K562 (cell line): ENCODE data around the gene TADA2A. TPM values are rescaled to one million over a fixed set of nuclear protein-coding genes. Genes with fewer than 3 reads are reported as not detected.

Experiments
- ATAC-seq: fragments of 200-7000 bp; cut with Tn5 transposase; 3 replicates; pipeline ENCODE4 v1.9.1; 2020; ENCODE audit warnings: moderate library complexity
- BruUV-seq: library from RNA; stranded (reverse); fragments of 400-500 nt; replicated peaks from 2 replicates; lab custom pipeline; 2021; lab: Mats Ljungman, UMichigan
- CTCF ChIA-PET: fragments of 300-600 bp; formaldehyde crosslinking; extraction: SDS; loops from one replicate; lab custom pipeline; 2021; ENCODE audit warnings: low intra/inter-chr PET ratio; lab: Yijun Ruan, JAX
- POLR2A ChIA-PET: fragments of 300-600, 350-650 bp; sonication (Branson Sonifier 250); formaldehyde crosslinking; extraction: SDS; loops from one replicate; lab custom pipeline; 2021; ENCODE audit warnings: antibody characterized with exemption, inconsistent platforms; lab: Yijun Ruan, JAX
- DNase-seq, 4 experiments: peaks; one replicate each; pipeline versions ENCODE4 v3.0.0 to v3.0.0-alpha.2; 2011 to 2018; ENCODE audit warnings: low spot score in 3 of 4, mixed read lengths in 3 of 4; ENCODE audit errors: extremely low read depth in 1 of 4
- FAIRE-seq: peaks from 2 replicates; lab custom pipeline; 2011; peaks lifted over from hg19 to GRCh38; lab: Jason Lieb, UNC
- H2AFZ ChIP-seq: 2 replicates; pipeline ENCODE4 v1.6.0; 2011; ENCODE audit warnings: low read depth, low read length, control low read depth, inconsistent platforms
- H3K27ac ChIP-seq: fragments of 200-600 bp; 3 replicates; pipeline ENCODE4 v1.8.0; 2011; ENCODE audit warnings: low read depth, mild to moderate bottlenecking, control low read depth, inconsistent platforms, low read length, moderate library complexity, mixed read lengths; ENCODE audit errors: extremely low read depth
- H3K27me3 ChIP-seq, 2 experiments: fragments of 300-600 bp in 1 of 2; 2 replicates in 1 of 2; 3 replicates in 1 of 2; pipeline versions ENCODE4 v1.6.0 to v1.8.0; 2011; ENCODE audit warnings: inconsistent platforms in 2 of 2, low read length in 2 of 2, mild to moderate bottlenecking in 1 of 2, mixed read lengths in 1 of 2, moderate library complexity in 1 of 2; ENCODE audit not compliant: control insufficient read depth in 2 of 2, insufficient read depth in 2 of 2
- H3K36me3 ChIP-seq: fragments of 300-600 bp; 3 replicates; pipeline ENCODE4 v1.8.0; 2011; ENCODE audit warnings: mild to moderate bottlenecking, low read length, inconsistent platforms; ENCODE audit not compliant: control insufficient read depth, insufficient read depth
- H3K4me1 ChIP-seq, 2 experiments: fragments of 200-600 bp in 1 of 2; replicated peaks in 1 of 2; 2 replicates in 1 of 2; 3 replicates in 1 of 2; pipeline versions ENCODE4 v1.5.1 to v1.8.0; 2011; ENCODE audit warnings: inconsistent platforms in 2 of 2, low read length in 2 of 2, mild to moderate bottlenecking in 1 of 2, mixed read lengths in 1 of 2, moderate library complexity in 1 of 2; ENCODE audit not compliant: control insufficient read depth in 2 of 2, insufficient read depth in 2 of 2
- H3K4me2 ChIP-seq: 2 replicates; pipeline ENCODE4 v1.6.1; 2011; ENCODE audit warnings: low read length, control low read depth, inconsistent platforms, mixed read lengths; ENCODE audit not compliant: insufficient read depth
- H3K4me3 ChIP-seq: fragments of 200-600 bp; sonication (generic), shearing (Covaris generic); 2 replicates; pipeline ENCODE4 v1.5.1; 2016; ENCODE audit warnings: control low read depth, inconsistent platforms
- H3K79me2 ChIP-seq: fragments of 200-600 bp; 3 replicates; pipeline ENCODE4 v1.8.0; 2011; ENCODE audit warnings: low read length, inconsistent platforms; ENCODE audit not compliant: control insufficient read depth, insufficient read depth
- H3K9ac ChIP-seq, 2 experiments: 2 replicates each; pipeline versions ENCODE4 v1.6.0 to v1.6.1; 2011; ENCODE audit warnings: low read depth in 2 of 2, low read length in 2 of 2, control low read depth in 1 of 2, inconsistent platforms in 1 of 2, mild to moderate bottlenecking in 1 of 2, mixed read lengths in 1 of 2; ENCODE audit not compliant: insufficient read depth in 1 of 2
- H3K9me1 ChIP-seq: one replicate; pipeline ENCODE4 v1.6.0; 2011; ENCODE audit warnings: inconsistent platforms, mild to moderate bottlenecking, low read length, moderate library complexity; ENCODE audit not compliant: control insufficient read depth, insufficient read depth
- H3K9me3 ChIP-seq: replicated peaks from 2 replicates; pipeline ENCODE4 v1.5.1; 2011; ENCODE audit warnings: low read depth, low read length, inconsistent platforms; ENCODE audit not compliant: control insufficient read depth, insufficient read depth
- H4K20me1 ChIP-seq: replicated peaks from 2 replicates; pipeline ENCODE4 v1.6.1; 2011; ENCODE audit warnings: low read length, inconsistent platforms, mixed read lengths; ENCODE audit not compliant: control insufficient read depth, insufficient read depth
- CREM ChIP-seq: IDR thresholded peaks from 2 replicates; pipeline ENCODE4 v1.6.1; 2014; ENCODE audit warnings: antibody characterized with exemption, low read depth
- EWSR1 ChIP-seq: fragments of 450-650 bp; IDR thresholded peaks from 2 replicates; pipeline ENCODE4 v1.6.1; 2018; ENCODE audit warnings: borderline replicate concordance, mild to moderate bottlenecking, low read depth, moderate library complexity; ENCODE audit not compliant: partially characterized antibody
- HMGXB4 ChIP-seq: sonication (generic); formaldehyde crosslinking; IDR thresholded peaks from 2 replicates; pipeline ENCODE4 v1.8.1; 2023; ENCODE audit warnings: mild to moderate bottlenecking, missing genetic modification reagents
- KLF1 ChIP-seq: fragments of 450-650 bp; IDR thresholded peaks from 2 replicates; pipeline ENCODE4 v1.6.1; 2016; ENCODE audit warnings: missing genetic modification characterization, missing compliant biosample characterization
- MBD1 ChIP-seq: fragments of 250-450 bp; sonication (Bioruptor Pico); IDR thresholded peaks from 2 replicates; pipeline ENCODE4 v1.8.0; 2022; ENCODE audit warnings: inconsistent platforms
- PYGO2 ChIP-seq: fragments of 450-650 bp; IDR thresholded peaks from 2 replicates; pipeline ENCODE4 v1.6.1; 2016; ENCODE audit warnings: mild to moderate bottlenecking, missing genetic modification characterization, moderate library complexity, missing compliant biosample characterization
- SRSF1 ChIP-seq: fragments of 200-400 bp; formaldehyde crosslinking; IDR thresholded peaks from 2 replicates; pipeline ENCODE4 v1.6.1; 2017; ENCODE audit warnings: mild to moderate bottlenecking, low read depth, low read length, moderate library complexity
- SRSF7 ChIP-seq: fragments of 200-400 bp; formaldehyde crosslinking; optimal IDR thresholded peaks from 2 replicates; pipeline ENCODE3; 2017; ENCODE audit warnings: mild to moderate bottlenecking, low read depth, low read length
- SRSF9 ChIP-seq: fragments of 200-400 bp; formaldehyde crosslinking; IDR thresholded peaks from 2 replicates; pipeline ENCODE4 v1.6.1; 2017; ENCODE audit warnings: low read depth, low read length, borderline replicate concordance
- THAP12 ChIP-seq: fragments of 250-450 bp; sonication (Bioruptor Pico); IDR thresholded peaks from 2 replicates; pipeline ENCODE4 v1.9.0; 2021; ENCODE audit warnings: mild to moderate bottlenecking, inconsistent platforms
- ZNF217 ChIP-seq: sonication (generic); formaldehyde crosslinking; IDR thresholded peaks from 2 replicates; pipeline ENCODE4 v1.8.0; 2022; ENCODE audit warnings: mild to moderate bottlenecking, missing genetic modification reagents
- ZNF311 ChIP-seq: fragments of 250-450 bp; sonication (Bioruptor Pico); IDR thresholded peaks from 2 replicates; pipeline ENCODE4 v1.4.0; 2020; ENCODE audit warnings: mild to moderate bottlenecking, moderate library complexity
- ZNF780A ChIP-seq: fragments of 250-450 bp; sonication (Bioruptor Pico); IDR thresholded peaks from 2 replicates; pipeline ENCODE4 v1.5.0; 2021; ENCODE audit warnings: mild to moderate bottlenecking
- WGBS: fragments of 100-300 bp; shearing (Covaris generic); methylation state at CpG from one replicate; pipeline ENCODE4 v1.1.6; 2016; ENCODE audit warnings: low coverage, mixed read lengths; ENCODE audit not compliant: insufficient coverage; ENCODE audit errors: missing lambda C conversion rate; 5-methylcytosine and 5-hydroxymethylcytosine counted together
- in situ Hi-C: fragments of 300-500 bp; cut with MboI; formaldehyde crosslinking; loops from 4 replicates; pipeline ENCODE4 v1.15.0; 2018; ENCODE audit warnings: inconsistent platforms, mixed read lengths
- intact Hi-C: fragments of 100-400 bp; cut with micrococcal nuclease; formaldehyde crosslinking; loops from 2 replicates; pipeline ENCODE4 v1.14.2; 2022
- polyA plus RNA-seq, 8 experiments: library from polyadenylated mRNA; depleted of rRNA in 4 of 8; stranded (reverse) in 5 of 8; unstranded in 3 of 8; fragments of >200 nt; fragmentation: Nextera tagmentation in 2 of 8; fragmentation: Illumina TruSeq in 1 of 8; extraction: Ambion mirVana in 2 of 8; extraction: Trizol in 1 of 8; gene quantifications; 2 replicates each; pipeline versions ENCODE4 v1.2.1 to v1.2.3, GENCODE V29; 2011 to 2014; ENCODE audit warnings: inconsistent platforms in 1 of 8, missing spikeins in 1 of 8
- total RNA-seq, 7 experiments: library from RNA; depleted of rRNA in 6 of 7; stranded (reverse); fragments of >200 nt in 6 of 7; fragmentation: Illumina TruSeq in 2 of 7; extraction: Trizol in 2 of 7; gene quantifications; 2 replicates each; pipeline versions ENCODE4 v1.2.1 to v1.2.3, GENCODE V29; 2011 to 2021; ENCODE audit warnings: low replicate concordance in 1 of 7
- TF ChIP-seq, protein P1 (sequence below): fragments of 250-450 bp; sonication (Bioruptor Pico); IDR thresholded peaks from 2 replicates; pipeline ENCODE4 v1.4.0; 2020; ENCODE audit warnings: mild to moderate bottlenecking, moderate library complexity

The TADA2A gene
- total and polyA plus RNA-seq, 9 of the 15 experiments (the other 6 are each of a cell fraction or from before 2014, with no cell fraction given): 13.8 to 37.7 (median 25.0) TPM

DNA sequence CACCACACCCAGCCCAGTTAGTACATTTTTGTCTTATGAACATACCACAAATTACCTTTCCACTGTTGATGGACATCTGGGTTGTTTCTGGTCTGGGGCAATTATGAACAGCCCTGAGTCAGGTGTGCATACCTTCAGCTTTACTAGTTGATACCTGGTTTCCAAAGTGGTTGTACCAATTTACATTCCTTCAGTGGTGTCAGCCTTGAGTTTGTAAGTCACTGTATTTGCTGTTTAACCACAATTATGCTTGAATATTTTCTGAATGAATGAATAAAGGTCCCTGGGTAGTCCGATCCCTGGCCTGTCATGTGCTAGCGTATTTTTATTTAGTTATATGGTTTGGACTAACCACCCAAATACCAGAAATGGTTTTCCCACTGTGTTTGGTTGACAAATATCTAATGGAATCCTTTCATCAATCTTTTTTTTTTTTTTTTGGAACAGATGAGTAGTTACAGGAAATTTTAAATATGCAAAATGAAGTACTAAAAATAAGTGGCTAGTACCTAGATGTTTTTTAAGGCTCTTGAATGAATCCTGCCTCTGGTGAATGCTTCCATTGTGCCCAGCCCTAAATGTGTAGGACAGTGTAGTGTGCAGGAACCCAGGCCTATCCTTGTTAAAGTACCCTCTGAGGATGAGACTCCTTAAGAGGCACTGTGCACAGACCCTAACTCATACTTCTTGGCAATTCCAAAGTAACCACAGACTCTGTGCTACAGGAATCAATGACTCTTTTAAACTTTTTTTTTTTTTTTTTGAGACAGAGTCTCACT lies 86.8 kb downstream of the TADA2A start:
- ATAC-seq (no peak), DNase-seq (no peak), FAIRE-seq (no peak)
- Histone ChIP-seq H3K4me1 (peaks cover 3 to 24% of the 10 kb centered on the region in 2 experiments; a peak in 4 of 5 replicates), H3K27me3 (no peaks in the 10 kb centered on the region), H3K4me3 (no peak overlapping the region), H3K4me2 (no peak overlapping the region; the same call in 1 of the 2 replicates), H3K79me2 (peaks cover 77% of the 10 kb centered on the region), H3K9me3 (no peaks in the 10 kb centered on the region), H2AFZ (no peak overlapping the region), H3K27ac (no peak overlapping the region), H3K36me3 (no peaks in the 10 kb centered on the region), H3K9ac (no peak overlapping the region), H3K9me1 (no peaks in the 10 kb centered on the region), H4K20me1 (no peaks in the 10 kb centered on the region)
- in situ Hi-C loops (no loop called here), intact Hi-C loops (no loop called here)
- WGBS: 97% methylated on average over 2 of the region's 2 CpGs
- BruUV-seq: no TSS peak
- CTCF ChIA-PET: interaction anchor here (0.6 kb wide), 2 partner anchors 119 to 926 kb away, joined by 3 to 4 read pairs; no protein-coding TSS in a partner anchor
- POLR2A ChIA-PET: interaction anchor here (1.1 kb wide), 1 partner anchor 9 kb away, joined by 3 read pairs; no protein-coding TSS in a partner anchor
- TF ChIP-seq MBD1 (CRISPR knock-in tag) (no peak), SRSF9 (no peak), HMGXB4 (CRISPR knock-in tag) (no peak), ZNF780A (CRISPR knock-in tag) (no peak), PYGO2 (no peak), ZNF217 (CRISPR knock-in tag) (no peak), THAP12 (CRISPR knock-in tag) (no peak), EWSR1 (no peak), SRSF7 (no peak), CREM (no peak), SRSF1 (no peak), ZNF311 (CRISPR knock-in tag) (no peak), KLF1 (tag) (no peak)
- TF ChIP-seq, protein P1, sequence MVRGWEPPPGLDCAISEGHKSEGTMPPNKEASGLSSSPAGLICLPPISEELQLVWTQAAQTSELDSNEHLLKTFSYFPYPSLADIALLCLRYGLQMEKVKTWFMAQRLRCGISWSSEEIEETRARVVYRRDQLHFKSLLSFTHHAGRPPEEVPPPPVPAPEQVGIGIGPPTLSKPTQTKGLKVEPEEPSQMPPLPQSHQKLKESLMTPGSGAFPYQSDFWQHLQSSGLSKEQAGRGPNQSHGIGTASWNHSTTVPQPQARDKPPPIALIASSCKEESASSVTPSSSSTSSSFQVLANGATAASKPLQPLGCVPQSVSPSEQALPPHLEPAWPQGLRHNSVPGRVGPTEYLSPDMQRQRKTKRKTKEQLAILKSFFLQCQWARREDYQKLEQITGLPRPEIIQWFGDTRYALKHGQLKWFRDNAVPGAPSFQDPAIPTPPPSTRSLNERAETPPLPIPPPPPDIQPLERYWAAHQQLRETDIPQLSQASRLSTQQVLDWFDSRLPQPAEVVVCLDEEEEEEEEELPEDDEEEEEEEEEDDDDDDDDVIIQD (CRISPR knock-in tag): no peak
